Fibroblast of lung (primary cell): ENCODE results near the gene KCNIP4. TPM values are rescaled to one million over a fixed set of nuclear protein-coding genes. Genes with fewer than 3 reads are reported as not detected.

Experiments
- DNase-seq, 2 donors: peaks; one replicate each; pipeline versions ENCODE4 v3.0.0 to v3.0.0-alpha.2; 2010; ENCODE audit warnings: low read depth in 2 of 2
- H2AFZ ChIP-seq: 2 replicates; pipeline ENCODE4 v1.5.1; 2012; ENCODE audit warnings: low read length, control low read depth, inconsistent platforms
- H3K27ac ChIP-seq: 2 replicates; pipeline ENCODE4 v1.5.1; 2011; ENCODE audit warnings: low read length, control low read depth; ENCODE audit not compliant: insufficient read depth
- H3K27me3 ChIP-seq: 2 replicates; pipeline ENCODE4 v1.5.1; 2011; ENCODE audit warnings: mild to moderate bottlenecking, low read length; ENCODE audit not compliant: control insufficient read depth, insufficient read depth
- H3K36me3 ChIP-seq: 2 replicates; pipeline ENCODE4 v1.5.1; 2011; ENCODE audit warnings: low read length; ENCODE audit not compliant: control insufficient read depth, insufficient read depth
- H3K4me1 ChIP-seq: 2 replicates; pipeline ENCODE4 v1.5.1; 2011; ENCODE audit warnings: low read length; ENCODE audit not compliant: control insufficient read depth, insufficient read depth; ENCODE audit errors: extremely low read depth
- H3K4me2 ChIP-seq: 2 replicates; pipeline ENCODE4 v1.5.1; 2011; ENCODE audit warnings: low read length, control low read depth; ENCODE audit not compliant: insufficient read depth; ENCODE audit errors: extremely low read depth
- H3K4me3 ChIP-seq, 4 experiments: fragments of 200-600 bp in 1 of 4; sonication (generic) in 1 of 4; replicated peaks in 1 of 4; 2 replicates each; pipeline ENCODE4 v1.5.1; 2011 to 2016; ENCODE audit warnings: low read length in 4 of 4, low read depth in 3 of 4, mild to moderate bottlenecking in 3 of 4, control low read depth in 2 of 4, inconsistent platforms in 1 of 4, mixed read lengths in 1 of 4; ENCODE audit not compliant: insufficient read depth in 1 of 4; ENCODE audit errors: control extremely low read depth in 1 of 4
- H3K79me2 ChIP-seq: 2 replicates; pipeline ENCODE4 v1.5.1; 2012; ENCODE audit warnings: mild to moderate bottlenecking, low read length, inconsistent platforms; ENCODE audit not compliant: control insufficient read depth, insufficient read depth
- H3K9ac ChIP-seq: 2 replicates; pipeline ENCODE4 v1.5.1; 2011; ENCODE audit warnings: mild to moderate bottlenecking, low read length, control low read depth; ENCODE audit not compliant: insufficient read depth
- H3K9me3 ChIP-seq: 2 replicates; pipeline ENCODE4 v1.5.1; 2012; ENCODE audit warnings: low read depth, low read length; ENCODE audit not compliant: control insufficient read depth, insufficient read depth
- H4K20me1 ChIP-seq: 2 replicates; pipeline ENCODE4 v1.5.1; 2011; ENCODE audit warnings: low read length; ENCODE audit not compliant: control insufficient read depth, insufficient read depth; ENCODE audit errors: extremely low read depth
- EZH2 ChIP-seq: IDR thresholded peaks from 2 replicates; pipeline ENCODE4 v1.5.1; 2012; ENCODE audit warnings: low read length, control low read depth, mild to moderate bottlenecking; ENCODE audit errors: missing control alignments
- polyA plus RNA-seq, 2 donors: library from polyadenylated mRNA; depleted of rRNA in 1 of 2; stranded (reverse) in 1 of 2; unstranded in 1 of 2; fragments of >200 nt; gene quantifications; 2 replicates each; pipeline ENCODE4 v1.2.1, GENCODE V29; 2011 to 2012; ENCODE audit warnings: missing spikeins in 1 of 2
- total RNA-seq: library from RNA; depleted of rRNA; stranded (reverse); fragments of >200 nt; gene quantifications from 2 replicates; pipeline ENCODE4 v1.2.1, GENCODE V29; 2014
- TF ChIP-seq, protein P1 (sequence below), 2 donors: IDR thresholded peaks in 1 of 2; conservative IDR thresholded peaks in 1 of 2; 1 replicate in 1 of 2; 2 replicates in 1 of 2; pipeline ENCODE4 v1.5.1; 2011 to 2012; ENCODE audit warnings: low read length in 2 of 2, control low read depth in 1 of 2, inconsistent platforms in 1 of 2, low read depth in 1 of 2, mild to moderate bottlenecking in 1 of 2

Gene KCNIP4
- total and polyA plus RNA-seq, 2 donors (not counting 1 experiment from before 2014, with no cell fraction given) = not detected

DNA sequence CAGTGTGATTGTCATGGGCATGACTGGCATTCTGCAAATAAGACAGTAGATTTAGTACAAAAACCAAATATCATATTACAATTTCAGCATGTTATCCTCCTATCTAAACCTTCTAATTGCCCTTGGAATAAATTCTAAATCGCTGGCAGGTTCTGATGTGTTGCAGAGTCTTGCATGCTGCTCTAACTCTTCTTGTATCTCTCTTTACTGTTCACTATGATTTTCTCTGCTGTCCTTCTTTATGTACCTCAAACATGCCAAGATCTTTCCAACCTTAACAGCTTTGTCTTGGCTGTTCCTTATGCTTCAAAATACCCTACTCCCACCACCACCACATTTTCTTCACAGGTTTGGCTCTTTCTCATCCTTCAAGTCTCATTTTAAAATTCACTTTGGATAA is 43.0 kb upstream of the KCNIP4 start:
- no peak for TF ChIP-seq EZH2
- TF ChIP-seq, protein P1, sequence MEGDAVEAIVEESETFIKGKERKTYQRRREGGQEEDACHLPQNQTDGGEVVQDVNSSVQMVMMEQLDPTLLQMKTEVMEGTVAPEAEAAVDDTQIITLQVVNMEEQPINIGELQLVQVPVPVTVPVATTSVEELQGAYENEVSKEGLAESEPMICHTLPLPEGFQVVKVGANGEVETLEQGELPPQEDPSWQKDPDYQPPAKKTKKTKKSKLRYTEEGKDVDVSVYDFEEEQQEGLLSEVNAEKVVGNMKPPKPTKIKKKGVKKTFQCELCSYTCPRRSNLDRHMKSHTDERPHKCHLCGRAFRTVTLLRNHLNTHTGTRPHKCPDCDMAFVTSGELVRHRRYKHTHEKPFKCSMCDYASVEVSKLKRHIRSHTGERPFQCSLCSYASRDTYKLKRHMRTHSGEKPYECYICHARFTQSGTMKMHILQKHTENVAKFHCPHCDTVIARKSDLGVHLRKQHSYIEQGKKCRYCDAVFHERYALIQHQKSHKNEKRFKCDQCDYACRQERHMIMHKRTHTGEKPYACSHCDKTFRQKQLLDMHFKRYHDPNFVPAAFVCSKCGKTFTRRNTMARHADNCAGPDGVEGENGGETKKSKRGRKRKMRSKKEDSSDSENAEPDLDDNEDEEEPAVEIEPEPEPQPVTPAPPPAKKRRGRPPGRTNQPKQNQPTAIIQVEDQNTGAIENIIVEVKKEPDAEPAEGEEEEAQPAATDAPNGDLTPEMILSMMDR (conservative IDR thresholded peaks at IDR 0.05 in 1 of 2, IDR thresholded peaks at IDR 0.05 in 1 of 2; ENCODE audit: low read depth in 1 of 2, low read length in 2 of 2) = no peak
- Histone ChIP-seq H3K36me3 (no peaks in the 10 kb centered on the region), H3K4me3 (no peak overlapping the region), H3K4me1 (no peaks in the 10 kb centered on the region), H3K27ac (no peak overlapping the region), H2AFZ (no peak overlapping the region), H4K20me1 (no peaks in the 10 kb centered on the region), H3K79me2 (no peaks in the 10 kb centered on the region), H3K9ac (no peak overlapping the region), H3K27me3 (no peaks in the 10 kb centered on the region), H3K9me3 (no peaks in the 10 kb centered on the region), H3K4me2 (no peak overlapping the region)
- no peak for DNase-seq

DNA sequence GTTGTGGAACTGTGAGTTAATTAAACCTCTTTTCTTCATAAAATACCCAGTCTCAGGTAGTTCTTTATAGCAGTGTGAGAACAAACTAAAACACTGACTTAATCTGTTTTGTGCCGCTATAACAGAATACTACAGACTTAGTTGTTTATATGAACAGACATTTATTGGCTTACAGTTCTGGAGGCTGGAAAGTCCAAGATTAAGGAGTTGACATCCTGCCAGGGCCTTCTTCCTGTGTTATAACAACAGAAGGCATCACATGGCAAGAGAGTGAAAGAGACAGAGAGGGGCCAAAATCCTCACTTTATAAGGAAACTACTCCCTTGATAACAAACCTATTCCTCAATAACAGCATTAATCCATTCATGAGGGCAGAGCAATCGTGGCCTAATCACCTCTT is 42.5 kb upstream of the KCNIP4 start:
- Histone ChIP-seq H4K20me1 (no peaks in the 10 kb centered on the region), H3K36me3 (no peaks in the 10 kb centered on the region), H3K79me2 (no peaks in the 10 kb centered on the region), H3K27ac (no peak overlapping the region), H3K4me3 (no peak overlapping the region), H3K4me1 (no peaks in the 10 kb centered on the region), H3K9me3 (no peaks in the 10 kb centered on the region), H3K4me2 (no peak overlapping the region), H3K27me3 (no peaks in the 10 kb centered on the region), H2AFZ (no peak overlapping the region), H3K9ac (no peak overlapping the region)
- TF ChIP-seq, protein P1 (conservative IDR thresholded peaks at IDR 0.05 in 1 of 2, IDR thresholded peaks at IDR 0.05 in 1 of 2; ENCODE audit: low read depth in 1 of 2, low read length in 2 of 2) = no peak
- no peak for TF ChIP-seq EZH2
- peak; percentile 38 to 61 for DNase-seq

DNA sequence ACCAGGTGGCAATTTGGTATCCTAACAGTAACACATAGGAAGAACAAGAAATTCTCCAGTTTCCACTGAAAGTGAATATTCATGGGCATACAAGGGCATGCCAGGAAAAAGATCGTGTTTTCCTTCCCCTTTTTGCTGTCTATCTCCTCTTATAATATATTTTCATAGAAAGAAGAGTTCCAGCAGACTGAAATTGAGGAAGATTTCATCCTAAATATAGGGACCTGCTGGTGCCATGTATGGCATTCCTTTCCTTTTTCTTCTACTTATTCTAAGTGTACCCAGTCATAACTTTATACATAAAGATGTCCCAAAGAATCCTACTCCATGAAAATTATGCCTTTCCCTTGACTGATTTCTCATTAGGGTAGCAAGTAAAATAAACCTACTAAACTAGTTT is 40.8 kb upstream of the KCNIP4 start:
- no peak for DNase-seq
- Histone ChIP-seq H3K9me3 (no peaks in the 10 kb centered on the region), H3K4me1 (no peaks in the 10 kb centered on the region), H3K27me3 (no peaks in the 10 kb centered on the region), H3K79me2 (no peaks in the 10 kb centered on the region), H3K4me3 (no peak overlapping the region), H3K27ac (no peak overlapping the region), H3K36me3 (no peaks in the 10 kb centered on the region), H3K4me2 (no peak overlapping the region), H2AFZ (no peak overlapping the region), H4K20me1 (no peaks in the 10 kb centered on the region), H3K9ac (no peak overlapping the region)
- no peak for TF ChIP-seq EZH2
- TF ChIP-seq, protein P1 (conservative IDR thresholded peaks at IDR 0.05 in 1 of 2, IDR thresholded peaks at IDR 0.05 in 1 of 2; ENCODE audit: low read depth in 1 of 2, low read length in 2 of 2) = no peak
